OCI-M2 (cell line): ENCODE measurements around the gene ZNF827.

Experiments
- DNase-seq: peaks from one replicate; lab custom pipeline; 2025; ENCODE audit not compliant: unreplicated experiment; lab: John Stamatoyannopoulos, UW

ZNF827 gene

GRCh38 chr4:145732001-145732815, 206.4 kb downstream of the ZNF827 start:
- DNase-seq, result no peak

GRCh38 chr4:145731028-145731427, 207.6 kb downstream of the ZNF827 start:
- no peak for DNase-seq

- DNase-seq, result no peak
These were observed 208.6 kb downstream of the ZNF827 start for GRCh38 chr4:145730026-145730425.

- DNase-seq, result no peak
These were observed 215.3 kb downstream of the ZNF827 start for GRCh38 chr4:145723336-145723735.

- no peak for DNase-seq
These were observed 216.1 kb downstream of the ZNF827 start for GRCh38 chr4:145722561-145722960.

GRCh38 chr4:145720656-145721055, 218.0 kb downstream of the ZNF827 start:
- no peak for DNase-seq

GRCh38 chr4:145719752-145720624, 218.6 kb downstream of the ZNF827 start:
- DNase-seq, result no peak

GRCh38 chr4:145716661-145717200, 221.9 kb downstream of the ZNF827 start:
- no peak for DNase-seq

GRCh38 chr4:145716200-145716599, 222.4 kb downstream of the ZNF827 start:
- DNase-seq, result no peak

- DNase-seq, result no peak
These were observed 228.8 kb downstream of the ZNF827 start for GRCh38 chr4:145709843-145710242.

GRCh38 chr4:145709336-145709735, 229.3 kb downstream of the ZNF827 start:
- no peak for DNase-seq
